HepG2 (cell line): Measurements from ENCODE around the gene DEFB128. TPM values are rescaled to one million over a fixed set of nuclear protein-coding genes. Genes with fewer than 3 reads are reported as not detected.

ENCODE experiments used
- ATAC-seq: fragments of 200-7000 bp; cut with Tn5 transposase; 3 replicates; pipeline ENCODE4 v1.9.1; 2020; ENCODE audit warnings: mild to moderate bottlenecking, moderate library complexity
- BruUV-seq: library from RNA; stranded (reverse); fragments of 400-500 nt; replicated peaks from 2 replicates; lab custom pipeline; 2021; lab: Mats Ljungman, UMichigan
- CTCF ChIA-PET: fragments of 300-600 bp; formaldehyde crosslinking; extraction: SDS; loops from one replicate; lab custom pipeline; 2021; ENCODE audit warnings: low total read pairs, inconsistent platforms, low intra/inter-chr PET ratio; lab: Yijun Ruan, JAX
- POLR2A ChIA-PET: fragments of 350-600 bp; sonication (Branson Sonifier 250); formaldehyde crosslinking; loops from one replicate; lab custom pipeline; 2020; ENCODE audit warnings: antibody characterized with exemption, inconsistent platforms; lab: Yijun Ruan, JAX
- DNase-seq: peaks from one replicate; pipeline ENCODE4 v3.0.0-alpha.2; 2015; ENCODE audit warnings: low spot score
- FAIRE-seq: peaks from 3 replicates; lab custom pipeline; 2011; peaks lifted over from hg19 to GRCh38; lab: Jason Lieb, UNC
- H2AFZ ChIP-seq: one replicate; pipeline ENCODE4 v1.6.1; 2011; ENCODE audit warnings: low read length, inconsistent platforms
- H3K27ac ChIP-seq: fragments of 300-600 bp; 3 replicates; pipeline ENCODE4 v1.8.0; 2011; ENCODE audit warnings: mixed run types, mild to moderate bottlenecking, mixed read lengths, low read length, inconsistent platforms; ENCODE audit not compliant: insufficient read depth; ENCODE audit errors: extremely low read length
- H3K27me3 ChIP-seq, 2 experiments: fragments of 200-600 bp in 1 of 2; 2 replicates in 1 of 2; 3 replicates in 1 of 2; pipeline versions ENCODE4 v1.6.0 to v1.8.0; 2011; ENCODE audit warnings: low read length in 2 of 2, mild to moderate bottlenecking in 2 of 2, moderate library complexity in 2 of 2, inconsistent platforms in 1 of 2; ENCODE audit not compliant: insufficient read depth in 2 of 2, control insufficient read depth in 1 of 2
- H3K36me3 ChIP-seq, 2 experiments: fragments of 200-600 bp in 1 of 2; replicated peaks in 1 of 2; 2 replicates in 1 of 2; 3 replicates in 1 of 2; pipeline versions ENCODE4 v1.5.1 to v1.8.0; 2011; ENCODE audit warnings: low read length in 2 of 2, inconsistent platforms in 1 of 2; ENCODE audit not compliant: insufficient read depth in 2 of 2, control insufficient read depth in 1 of 2
- H3K4me1 ChIP-seq: 2 replicates; pipeline ENCODE4 v1.5.1; 2012; ENCODE audit warnings: low read length, inconsistent platforms; ENCODE audit not compliant: insufficient read depth
- H3K4me2 ChIP-seq: 2 replicates; pipeline ENCODE4 v1.6.0; 2011; ENCODE audit warnings: low read depth, low read length, inconsistent platforms
- H3K4me3 ChIP-seq, 3 experiments: fragments of 200-600 bp in 1 of 3; sonication (generic), shearing (Covaris generic) in 1 of 3; replicated peaks in 1 of 3; 2 replicates each; pipeline ENCODE4 v1.5.1; 2011 to 2016; ENCODE audit warnings: low read length in 3 of 3, inconsistent platforms in 2 of 3, low read depth in 2 of 3, mild to moderate bottlenecking in 2 of 3, control low read depth in 1 of 3, mixed read lengths in 1 of 3; ENCODE audit not compliant: insufficient read depth in 1 of 3
- H3K79me2 ChIP-seq: one replicate; pipeline ENCODE4 v1.6.1; 2011; ENCODE audit warnings: low read length, inconsistent platforms; ENCODE audit not compliant: insufficient read depth
- H3K9ac ChIP-seq: 2 replicates; pipeline ENCODE4 v1.6.0; 2011; ENCODE audit warnings: mild to moderate bottlenecking, low read depth, low read length, inconsistent platforms; ENCODE audit not compliant: insufficient read depth
- H3K9me3 ChIP-seq: 2 replicates; pipeline ENCODE4 v1.5.1; 2012; ENCODE audit warnings: mild to moderate bottlenecking, low read length
- H4K20me1 ChIP-seq: 2 replicates; pipeline ENCODE4 v1.6.0; 2011; ENCODE audit warnings: inconsistent platforms, mild to moderate bottlenecking, low read length, moderate library complexity; ENCODE audit not compliant: insufficient read depth
- CBX2 ChIP-seq, 2 experiments: fragments of 200-600 bp in 1 of 2; sonication (generic); formaldehyde crosslinking in 1 of 2; IDR thresholded peaks; 2 replicates each; pipeline versions ENCODE4 v1.7.0 to v1.8.1; 2018 to 2022; ENCODE audit warnings: low read depth in 2 of 2, low read length in 1 of 2, mild to moderate bottlenecking in 1 of 2, missing genetic modification reagents in 1 of 2
- IRF9 ChIP-seq: sonication (generic); formaldehyde crosslinking; IDR thresholded peaks from 2 replicates; pipeline ENCODE4 v1.8.0; 2022; ENCODE audit warnings: missing genetic modification reagents, mild to moderate bottlenecking, borderline replicate concordance
- RFX3 ChIP-seq: IDR thresholded peaks from 2 replicates; pipeline ENCODE4 v1.6.1; 2016; ENCODE audit warnings: missing biosample characterization, missing genetic modification reagents
- RXRB ChIP-seq: IDR thresholded peaks from 2 replicates; pipeline ENCODE4 v1.6.1; 2016; ENCODE audit warnings: borderline replicate concordance, missing genetic modification reagents, missing compliant biosample characterization
- TOE1 ChIP-seq: sonication (generic); formaldehyde crosslinking; IDR thresholded peaks from 2 replicates; pipeline ENCODE4 v1.4.0; 2020; ENCODE audit warnings: mild to moderate bottlenecking, missing genetic modification reagents
- ZBTB3 ChIP-seq: sonication (generic); formaldehyde crosslinking; IDR thresholded peaks from 2 replicates; pipeline ENCODE4 v1.4.0; 2020; ENCODE audit warnings: low read depth, mild to moderate bottlenecking, moderate library complexity, missing genetic modification reagents, borderline replicate concordance
- ZFP41 ChIP-seq: sonication (generic); formaldehyde crosslinking; IDR thresholded peaks from 2 replicates; pipeline ENCODE4 v1.4.0; 2020; ENCODE audit warnings: mild to moderate bottlenecking, missing genetic modification reagents, borderline replicate concordance
- WGBS: methylation state at CpG from one replicate; pipeline ENCODE4 v1.1.6; 2017; ENCODE audit warnings: low lambda C conversion rate; 5-methylcytosine and 5-hydroxymethylcytosine counted together
- in situ Hi-C: cut with HindIII; loops from 2 replicates; pipeline ENCODE4 v1.10.0; 2017; ENCODE audit warnings: low pct_unique_long_range_greater_than_20kb; ENCODE audit not compliant: extremely low pct_ligation_motif_present
- intact Hi-C: fragments of 100-400 bp; cut with micrococcal nuclease; formaldehyde crosslinking; loops from one replicate; pipeline ENCODE4 v1.10.0; 2022; ENCODE audit not compliant: unreplicated experiment
- polyA plus RNA-seq, 8 experiments: library from polyadenylated mRNA; depleted of rRNA in 3 of 8; stranded (reverse) in 7 of 8; unstranded in 1 of 8; fragments of >200 nt; fragmentation: Illumina TruSeq in 4 of 8; extraction: Trizol in 4 of 8; gene quantifications; 2 replicates each; pipeline versions ENCODE4 v1.2.1 to v1.2.3, GENCODE V29; 2011 to 2016; ENCODE audit warnings: low read depth in 4 of 8, missing spikeins in 1 of 8, mixed read lengths in 1 of 8; ENCODE audit not compliant: insufficient read depth in 1 of 8
- total RNA-seq, 5 experiments: library from RNA; depleted of rRNA; stranded (reverse); fragments of >200 nt; fragmentation: Illumina TruSeq; extraction: Trizol; gene quantifications; 2 replicates each; pipeline ENCODE4 v1.2.3, GENCODE V29; 2016; ENCODE audit warnings: low read depth in 1 of 5

DEFB128 gene
- total and polyA plus RNA-seq, 2 of the 13 experiments (the other 11 are each of a cell fraction or from before 2014, with no cell fraction given) = not detected

GRCh38 chr20:164618-165017 lies 24.9 kb downstream of the DEFB128 start:
- ChIA-PET POLR2A (no interaction called here), CTCF (no interaction called here)
- Histone ChIP-seq H3K4me2 (no peak overlapping the region), H3K27me3 (peaks cover 0 to 1% of the 10 kb centered on the region in 2 experiments; a peak in 1 of 5 replicates), H4K20me1 (no peaks in the 10 kb centered on the region), H3K4me1 (no peaks in the 10 kb centered on the region), H3K9me3 (no peaks in the 10 kb centered on the region), H3K27ac (no peak overlapping the region), H3K79me2 (no peaks in the 10 kb centered on the region), H3K4me3 (no peak overlapping the region), H3K9ac (no peak overlapping the region), H2AFZ (no peak overlapping the region), H3K36me3 (no peaks in the 10 kb centered on the region)
- 3% methylated on average over 3 of the region's 3 CpGs for WGBS
- no peak for TF ChIP-seq TOE1 (CRISPR knock-in tag)
- TF ChIP-seq RXRB (CRISPR knock-in tag) = no peak
- TF ChIP-seq RFX3 (CRISPR knock-in tag) = no peak
- no peak for TF ChIP-seq CBX2 (IDR thresholded peaks at IDR 0.05; ENCODE audit: low read depth, low read length)
- TF ChIP-seq CBX2 (CRISPR knock-in tag; IDR thresholded peaks at IDR 0.05; ENCODE audit: low read depth) = no peak
- ATAC-seq (no peak), DNase-seq (no peak), FAIRE-seq (no peak)
- intact Hi-C loops = no loop called here
- in situ Hi-C loops = no loop called here
- BruUV-seq = no TSS peak

- FAIRE-seq (no peak), ATAC-seq (no peak), DNase-seq (no peak)
- H2AFZ ChIP-seq = no peak within 1 kb of the TSS
- TF ChIP-seq ZBTB3 = no peak
- no peak for TF ChIP-seq IRF9
- no peak for TF ChIP-seq ZFP41 (CRISPR knock-in tag)
- no peaks in the 10 kb centered on the region for H3K4me1 ChIP-seq
- no peak within 1 kb of the TSS for H3K27ac ChIP-seq
- H3K9ac ChIP-seq = no peak within 1 kb of the TSS
- H3K9me3 ChIP-seq = no peaks in the 10 kb centered on the region
- ChIA-PET POLR2A (no interaction called here), CTCF (no interaction called here)
- in situ Hi-C loops = no loop called here
- no peak within 1 kb of the TSS for H3K4me3 ChIP-seq
- no peaks in the 10 kb centered on the region for H3K79me2 ChIP-seq
- H3K4me2 ChIP-seq = no peak within 1 kb of the TSS
- BruUV-seq = no TSS peak
- no peaks in the 10 kb centered on the region for H3K36me3 ChIP-seq
- H3K27me3 ChIP-seq = peaks cover 3 to 9% of the 10 kb centered on the region in 2 experiments; a peak in 2 of 5 replicates
- intact Hi-C loops = no loop called here
- no peaks in the 10 kb centered on the region for H4K20me1 ChIP-seq
- WGBS = 40% methylated on average over 5 of the region's 5 CpGs
Observed at GRCh38 chr20:157154-157553, 32.4 kb downstream of the DEFB128 start, which contains the start of gene DEFB127. Gene DEFB127, plus strand, starts transcription at chr20:157454. Its CDS starts 91 bp downstream, at chr20:157545.
